ENCODE measurements around the gene CYP27B1.
"Not testable (repeated sequence)": the region's sequence is repeated elsewhere in the genome, so short reads cannot be mapped to it uniquely, and the experiment has no call there.

CYP27B1 gene

GRCh38 chr12:57716305-57716704 is 50.6 kb downstream of the CYP27B1 start:
- no peak for TF ChIP-seq CTCF (IDR thresholded peaks at IDR 0.05; ENCODE audit: unreplicated experiment in 3 of 3)
- no peak overlapping the region for H3K27ac Mint-ChIP-seq
- H3K9me3 Mint-ChIP-seq = peaks cover 7% of the 10 kb centered on the region
- no peaks in the 10 kb centered on the region for H3K4me1 Mint-ChIP-seq
- H3K4me3 Mint-ChIP-seq = no peak overlapping the region
- no peaks in the 10 kb centered on the region for H3K27me3 Mint-ChIP-seq (ENCODE audit: low read depth)
- H3K36me3 Mint-ChIP-seq (ENCODE audit: low read depth) = peaks cover 57% of the 10 kb centered on the region

- no peak for TF ChIP-seq CTCF (IDR thresholded peaks at IDR 0.05; ENCODE audit: unreplicated experiment in 3 of 3)
- Mint-ChIP-seq H3K4me1 (no peaks in the 10 kb centered on the region), H3K27me3 (ENCODE audit: low read depth) (no peaks in the 10 kb centered on the region), H3K27ac (no peak overlapping the region), H3K36me3 (ENCODE audit: low read depth) (peaks cover 59% of the 10 kb centered on the region), H3K9me3 (peaks cover 7% of the 10 kb centered on the region), H3K4me3 (no peak overlapping the region)
Observed at GRCh38 chr12:57715786-57716185, 51.1 kb downstream of the CYP27B1 start.

GRCh38 chr12:57715036-57715748 is 51.7 kb downstream of the CYP27B1 start:
- H3K36me3 Mint-ChIP-seq (ENCODE audit: low read depth) = peaks cover 61% of the 10 kb centered on the region
- not testable (repeated sequence) for H3K9me3 Mint-ChIP-seq; H3K4me1 Mint-ChIP-seq; H3K27me3 Mint-ChIP-seq (ENCODE audit: low read depth); H3K4me3 Mint-ChIP-seq; H3K27ac Mint-ChIP-seq

GRCh38 chr12:57713209-57713608 is 53.7 kb downstream of the CYP27B1 start:
- no peaks in the 10 kb centered on the region for H3K4me1 Mint-ChIP-seq
- peaks cover 7% of the 10 kb centered on the region for H3K9me3 Mint-ChIP-seq
- no peaks in the 10 kb centered on the region for H3K27me3 Mint-ChIP-seq (ENCODE audit: low read depth)
- no peak overlapping the region for H3K4me3 Mint-ChIP-seq
- TF ChIP-seq CTCF (IDR thresholded peaks at IDR 0.05; ENCODE audit: unreplicated experiment in 3 of 3) = no peak
- peaks cover 52% of the 10 kb centered on the region for H3K36me3 Mint-ChIP-seq (ENCODE audit: low read depth)
- H3K27ac Mint-ChIP-seq = no peak overlapping the region

GRCh38 chr12:57712701-57713100 is 54.2 kb downstream of the CYP27B1 start:
- no peak for TF ChIP-seq CTCF (IDR thresholded peaks at IDR 0.05; ENCODE audit: unreplicated experiment in 3 of 3)
- H3K27me3 Mint-ChIP-seq (ENCODE audit: low read depth) = no peaks in the 10 kb centered on the region
- no peak overlapping the region for H3K27ac Mint-ChIP-seq
- H3K4me3 Mint-ChIP-seq = no peak overlapping the region
- H3K4me1 Mint-ChIP-seq = no peaks in the 10 kb centered on the region
- peaks cover 48% of the 10 kb centered on the region for H3K36me3 Mint-ChIP-seq (ENCODE audit: low read depth)
- peaks cover 7% of the 10 kb centered on the region for H3K9me3 Mint-ChIP-seq
